Measurements from ENCODE around the gene NAALADL2. TPM values are rescaled to one million over a fixed set of nuclear protein-coding genes. Genes with fewer than 3 reads are reported as not detected.

NAALADL2 gene
- total and polyA plus RNA-seq, 2 donors (not counting 1 experiment from before 2014, with no cell fraction given) = 8.8 to 11.6 TPM

- Histone ChIP-seq H3K36me3 (ENCODE audit: control insufficient read depth, insufficient read depth, low read length) (no peaks in the 10 kb centered on the region), H3K4me3 (replicated peaks in 1 of 4; ENCODE audit: control extremely low read depth in 1 of 4, insufficient read depth in 1 of 4, low read depth in 3 of 4, low read length in 4 of 4) (no peak overlapping the region), H3K27ac (ENCODE audit: insufficient read depth, low read length) (no peak overlapping the region), H3K79me2 (ENCODE audit: control insufficient read depth, insufficient read depth, low read length) (no peaks in the 10 kb centered on the region), H4K20me1 (ENCODE audit: control insufficient read depth, extremely low read depth, insufficient read depth, low read length) (no peaks in the 10 kb centered on the region), H3K9me3 (ENCODE audit: control insufficient read depth, insufficient read depth, low read depth, low read length) (no peaks in the 10 kb centered on the region), H3K4me1 (ENCODE audit: control insufficient read depth, extremely low read depth, insufficient read depth, low read length) (no peaks in the 10 kb centered on the region), H3K27me3 (ENCODE audit: control insufficient read depth, insufficient read depth, low read length) (no peaks in the 10 kb centered on the region), H3K4me2 (ENCODE audit: extremely low read depth, insufficient read depth, low read length) (no peak overlapping the region), H2AFZ (ENCODE audit: low read length) (no peak overlapping the region), H3K9ac (ENCODE audit: insufficient read depth, low read length) (no peak overlapping the region)
- TF ChIP-seq CTCF (conservative IDR thresholded peaks at IDR 0.05 in 1 of 2, IDR thresholded peaks at IDR 0.05 in 1 of 2; ENCODE audit: low read depth in 1 of 2, low read length in 2 of 2) = no peak
- no peak for TF ChIP-seq EZH2 (IDR thresholded peaks at IDR 0.05; ENCODE audit: low read length, missing control alignments)
- no peak for DNase-seq (ENCODE audit: low read depth in 2 of 2)
Measured at GRCh38 chr3:175029828-175030227, 170.7 kb downstream of the NAALADL2 start.

GRCh38 chr3:175039875-175040274 lies 180.7 kb downstream of the NAALADL2 start:
- H3K27me3 ChIP-seq (ENCODE audit: control insufficient read depth, insufficient read depth, low read length) = no peaks in the 10 kb centered on the region
- H4K20me1 ChIP-seq (ENCODE audit: control insufficient read depth, extremely low read depth, insufficient read depth, low read length) = no peaks in the 10 kb centered on the region
- no peak overlapping the region for H2AFZ ChIP-seq (ENCODE audit: low read length)
- H3K4me3 ChIP-seq (replicated peaks in 1 of 4; ENCODE audit: control extremely low read depth in 1 of 4, insufficient read depth in 1 of 4, low read depth in 3 of 4, low read length in 4 of 4) = no peak overlapping the region
- no peaks in the 10 kb centered on the region for H3K36me3 ChIP-seq (ENCODE audit: control insufficient read depth, insufficient read depth, low read length)
- DNase-seq (ENCODE audit: low read depth in 2 of 2) = no peak
- H3K27ac ChIP-seq (ENCODE audit: insufficient read depth, low read length) = no peak overlapping the region
- no peaks in the 10 kb centered on the region for H3K79me2 ChIP-seq (ENCODE audit: control insufficient read depth, insufficient read depth, low read length)
- H3K9me3 ChIP-seq (ENCODE audit: control insufficient read depth, insufficient read depth, low read depth, low read length) = no peaks in the 10 kb centered on the region
- TF ChIP-seq CTCF (conservative IDR thresholded peaks at IDR 0.05 in 1 of 2, IDR thresholded peaks at IDR 0.05 in 1 of 2; ENCODE audit: low read depth in 1 of 2, low read length in 2 of 2) (no peak), EZH2 (IDR thresholded peaks at IDR 0.05; ENCODE audit: low read length, missing control alignments) (no peak)
- no peak overlapping the region for H3K4me2 ChIP-seq (ENCODE audit: extremely low read depth, insufficient read depth, low read length)
- no peak overlapping the region for H3K9ac ChIP-seq (ENCODE audit: insufficient read depth, low read length)
- no peaks in the 10 kb centered on the region for H3K4me1 ChIP-seq (ENCODE audit: control insufficient read depth, extremely low read depth, insufficient read depth, low read length)

GRCh38 chr3:175041369-175041768 lies 182.2 kb downstream of the NAALADL2 start:
- no peak overlapping the region for H3K27ac ChIP-seq (ENCODE audit: insufficient read depth, low read length)
- no peaks in the 10 kb centered on the region for H3K9me3 ChIP-seq (ENCODE audit: control insufficient read depth, insufficient read depth, low read depth, low read length)
- peak in 1 of 2 donors; percentile 10 for DNase-seq (ENCODE audit: low read depth in 2 of 2)
- no peak overlapping the region for H3K4me3 ChIP-seq (replicated peaks in 1 of 4; ENCODE audit: control extremely low read depth in 1 of 4, insufficient read depth in 1 of 4, low read depth in 3 of 4, low read length in 4 of 4)
- no peak overlapping the region for H2AFZ ChIP-seq (ENCODE audit: low read length)
- no peaks in the 10 kb centered on the region for H3K27me3 ChIP-seq (ENCODE audit: control insufficient read depth, insufficient read depth, low read length)
- no peaks in the 10 kb centered on the region for H3K4me1 ChIP-seq (ENCODE audit: control insufficient read depth, extremely low read depth, insufficient read depth, low read length)
- H3K36me3 ChIP-seq (ENCODE audit: control insufficient read depth, insufficient read depth, low read length) = no peaks in the 10 kb centered on the region
- no peak overlapping the region for H3K4me2 ChIP-seq (ENCODE audit: extremely low read depth, insufficient read depth, low read length)
- no peak overlapping the region for H3K9ac ChIP-seq (ENCODE audit: insufficient read depth, low read length)
- TF ChIP-seq CTCF (conservative IDR thresholded peaks at IDR 0.05 in 1 of 2, IDR thresholded peaks at IDR 0.05 in 1 of 2; ENCODE audit: low read depth in 1 of 2, low read length in 2 of 2) (no peak), EZH2 (IDR thresholded peaks at IDR 0.05; ENCODE audit: low read length, missing control alignments) (no peak)
- no peaks in the 10 kb centered on the region for H3K79me2 ChIP-seq (ENCODE audit: control insufficient read depth, insufficient read depth, low read length)
- no peaks in the 10 kb centered on the region for H4K20me1 ChIP-seq (ENCODE audit: control insufficient read depth, extremely low read depth, insufficient read depth, low read length)
